ENCODE measurements around the gene GNRHR.

DNA sequence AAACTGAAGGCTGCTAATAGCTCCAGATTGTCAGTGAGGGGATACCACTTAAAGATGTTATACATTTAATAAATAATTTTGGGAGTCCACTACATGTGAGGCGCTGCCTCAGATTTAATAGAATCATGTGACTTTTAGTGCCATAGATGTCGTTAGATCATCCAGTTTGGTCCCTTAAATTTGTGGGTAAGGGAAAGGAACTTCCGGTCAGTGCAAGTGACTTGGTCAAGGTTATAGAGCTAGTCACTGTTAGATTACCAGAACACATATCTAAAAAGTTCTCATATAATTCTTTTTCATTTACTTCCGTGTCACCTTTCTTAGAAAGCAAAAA is 52.7 kb downstream of the GNRHR start:
- TF ChIP-seq, protein P1, sequence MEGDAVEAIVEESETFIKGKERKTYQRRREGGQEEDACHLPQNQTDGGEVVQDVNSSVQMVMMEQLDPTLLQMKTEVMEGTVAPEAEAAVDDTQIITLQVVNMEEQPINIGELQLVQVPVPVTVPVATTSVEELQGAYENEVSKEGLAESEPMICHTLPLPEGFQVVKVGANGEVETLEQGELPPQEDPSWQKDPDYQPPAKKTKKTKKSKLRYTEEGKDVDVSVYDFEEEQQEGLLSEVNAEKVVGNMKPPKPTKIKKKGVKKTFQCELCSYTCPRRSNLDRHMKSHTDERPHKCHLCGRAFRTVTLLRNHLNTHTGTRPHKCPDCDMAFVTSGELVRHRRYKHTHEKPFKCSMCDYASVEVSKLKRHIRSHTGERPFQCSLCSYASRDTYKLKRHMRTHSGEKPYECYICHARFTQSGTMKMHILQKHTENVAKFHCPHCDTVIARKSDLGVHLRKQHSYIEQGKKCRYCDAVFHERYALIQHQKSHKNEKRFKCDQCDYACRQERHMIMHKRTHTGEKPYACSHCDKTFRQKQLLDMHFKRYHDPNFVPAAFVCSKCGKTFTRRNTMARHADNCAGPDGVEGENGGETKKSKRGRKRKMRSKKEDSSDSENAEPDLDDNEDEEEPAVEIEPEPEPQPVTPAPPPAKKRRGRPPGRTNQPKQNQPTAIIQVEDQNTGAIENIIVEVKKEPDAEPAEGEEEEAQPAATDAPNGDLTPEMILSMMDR (IDR thresholded peaks at IDR 0.05; ENCODE audit: low read length) = no peak
- TF ChIP-seq EZH2 (optimal IDR thresholded peaks at IDR 0.05; ENCODE audit: low read depth, low read length) (no peak), EZH2phosphoT487 (IDR thresholded peaks at IDR 0.05; ENCODE audit: low read length) (no peak)
